ENCODE data around the gene TMEM87A.
"Not testable (repeated sequence)": the region's sequence is repeated elsewhere in the genome, so short reads cannot be mapped to it uniquely, and the experiment has no call there.

Gene TMEM87A

DNA sequence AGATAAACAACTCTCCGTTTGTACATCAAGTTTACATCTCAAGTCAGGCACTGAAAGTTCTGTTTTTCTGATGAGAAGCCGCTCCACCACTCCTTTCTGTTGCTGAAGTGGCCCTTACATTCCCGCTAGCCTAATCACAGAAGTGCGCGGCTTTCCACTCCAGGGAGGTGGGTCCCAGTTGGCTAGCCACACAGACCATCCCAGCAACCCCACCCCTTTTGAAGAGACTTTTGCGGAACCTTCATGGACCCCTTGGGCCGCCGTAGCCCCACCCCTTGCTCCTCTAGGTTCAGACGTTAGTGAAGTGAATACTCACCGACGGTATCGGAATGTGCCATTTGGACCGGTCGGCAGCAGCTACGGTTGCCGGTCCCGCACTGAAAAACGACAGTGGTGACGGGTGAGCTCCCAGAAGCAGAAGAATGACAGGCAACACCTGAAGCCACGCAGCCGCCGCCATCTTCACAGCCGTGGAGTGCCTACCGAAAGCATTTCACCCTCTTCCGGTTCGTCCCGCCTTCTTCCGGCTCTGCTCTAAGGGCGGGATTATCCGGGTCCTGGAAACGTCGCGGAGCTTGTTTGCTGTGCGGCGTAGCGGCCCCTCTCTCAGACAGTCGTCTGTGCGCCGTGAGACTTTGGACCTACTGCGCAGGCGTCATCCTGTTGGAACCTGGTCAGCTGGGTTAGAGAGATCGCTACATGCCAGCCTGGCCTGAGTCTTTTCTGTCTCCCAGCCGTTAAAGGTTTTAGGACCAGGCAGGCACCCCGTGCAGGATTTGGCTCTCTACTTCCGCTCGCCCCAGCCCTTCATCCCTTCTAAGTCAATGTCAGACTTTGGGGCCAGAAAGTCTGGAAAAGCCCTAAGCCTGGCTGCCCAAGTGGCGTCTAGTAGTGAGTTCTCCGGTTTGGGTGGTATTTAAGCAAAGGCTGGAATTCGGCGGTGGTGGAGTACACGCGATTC, at the start of gene TMEM87A, which contains the start of gene GANC:
Gene TMEM87A, minus strand, starts transcription at position 495 of the 961 bp plus-strand sequence. Its CDS starts 35 bp downstream, at position 460.
Gene GANC, plus strand, starts transcription at position 263 of the 961 bp plus-strand sequence. CDS start 1,281 bp downstream, outside the sequence.
- peak; percentile 70 for TF ChIP-seq POLR2A (IDR thresholded peaks at IDR 0.05; ENCODE audit: low read depth, low read length)
- DNase-seq (ENCODE audit: insufficient read length, low spot score), result peak; percentile 78
- FAIRE-seq, result peak; percentile 99

DNA sequence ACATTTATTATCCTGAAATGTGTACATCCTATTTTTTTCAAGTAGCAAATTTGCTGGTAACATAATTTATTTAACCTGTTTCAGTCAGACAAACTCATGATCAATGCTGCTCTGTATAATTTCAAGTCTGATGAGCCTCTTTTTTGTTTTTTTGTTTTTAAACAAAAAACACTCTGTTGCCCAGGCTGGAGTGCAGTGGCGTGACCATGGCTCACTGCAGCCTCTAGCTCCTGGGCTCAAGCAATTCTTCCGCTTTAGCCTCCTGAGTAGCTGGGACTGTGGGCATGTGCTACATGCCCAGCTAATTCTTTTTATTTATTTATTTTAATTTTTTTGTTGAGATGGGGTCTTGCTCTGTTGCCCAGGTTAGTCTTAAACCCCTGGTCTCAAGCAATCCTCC, 46.0 kb upstream of the TMEM87A start:
- FAIRE-seq (no peak), DNase-seq (ENCODE audit: insufficient read length, low spot score) (no peak)
- TF ChIP-seq POLR2A (IDR thresholded peaks at IDR 0.05; ENCODE audit: low read depth, low read length), result no peak

DNA sequence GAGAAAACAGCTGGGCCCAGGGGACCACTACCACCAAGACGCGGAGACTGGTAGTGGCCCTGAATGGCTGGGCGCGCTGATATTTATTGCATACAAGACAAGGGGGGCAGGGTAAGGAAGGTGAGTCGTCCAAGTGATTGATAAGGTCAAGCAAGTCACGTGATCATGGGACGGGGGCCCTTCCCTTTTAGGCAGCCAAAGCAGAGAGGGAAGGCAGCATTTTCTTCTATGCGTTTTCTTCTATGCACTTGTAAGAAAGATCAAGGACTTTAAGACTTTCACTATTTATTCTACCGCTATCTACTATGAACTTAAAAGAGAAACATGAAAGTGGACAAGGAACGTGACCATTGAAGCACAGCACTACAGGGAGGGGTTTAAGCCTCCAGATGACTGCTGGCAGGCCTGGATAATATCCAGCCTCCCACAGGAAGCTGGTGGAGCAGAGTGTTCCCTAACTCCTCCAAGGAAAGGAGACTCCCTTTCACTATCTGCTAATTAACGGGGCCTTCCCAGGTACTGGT, 43.1 kb upstream of the TMEM87A start:
- FAIRE-seq, result not testable (repeated sequence)

DNA sequence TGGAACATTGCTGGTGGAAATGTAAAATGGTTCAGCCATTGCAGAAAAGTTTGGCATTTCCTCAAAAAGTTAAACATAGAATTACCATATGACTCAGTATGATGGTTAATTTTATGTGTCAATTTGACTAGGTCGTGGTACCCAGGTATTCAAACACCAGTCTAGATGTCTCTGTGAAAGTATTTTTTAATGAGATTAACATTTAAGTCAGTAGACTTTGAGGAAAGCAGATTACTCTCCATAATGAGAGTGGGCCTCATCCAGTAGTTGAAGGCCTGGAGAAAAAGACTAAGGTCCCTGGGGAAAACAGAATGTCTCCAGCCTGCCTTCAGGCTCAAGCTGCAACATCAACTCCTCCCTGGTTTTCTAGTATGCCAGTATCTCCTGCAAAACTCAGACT, 42.3 kb upstream of the TMEM87A start:
- FAIRE-seq, result peak; percentile 36
- no peak for DNase-seq (ENCODE audit: insufficient read length, low spot score)
- TF ChIP-seq POLR2A (IDR thresholded peaks at IDR 0.05; ENCODE audit: low read depth, low read length), result no peak

More for the DNA sequence above, 43.1 kb upstream of the TMEM87A start:
- DNase-seq (ENCODE audit: insufficient read length, low spot score), result not testable (repeated sequence)

GRCh38 chr15:42314818-42315217, 41.6 kb upstream of the TMEM87A start:
- FAIRE-seq (no peak), DNase-seq (ENCODE audit: insufficient read length, low spot score) (no peak)
- no peak for TF ChIP-seq POLR2A (IDR thresholded peaks at IDR 0.05; ENCODE audit: low read depth, low read length)

DNA sequence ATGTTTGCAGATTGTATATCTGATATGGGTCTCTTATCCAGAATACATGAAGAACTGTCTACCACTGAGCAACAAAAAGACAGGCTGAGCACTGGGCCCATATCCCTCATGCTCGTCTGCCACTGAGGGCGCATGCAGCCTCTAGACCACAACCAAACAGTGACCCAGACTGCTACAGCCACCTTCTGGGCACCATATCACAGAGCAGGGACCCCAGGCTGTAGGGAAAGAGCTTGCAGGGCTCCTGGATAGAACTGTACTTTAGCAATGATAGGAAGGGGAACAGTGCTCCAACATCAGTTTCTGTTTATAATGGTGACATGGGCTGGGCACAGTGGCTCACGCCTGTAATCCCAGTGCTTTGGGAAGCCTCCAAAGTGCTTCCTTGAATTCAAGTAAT, 40.2 kb upstream of the TMEM87A start:
- no peak for FAIRE-seq
- no peak for TF ChIP-seq POLR2A (IDR thresholded peaks at IDR 0.05; ENCODE audit: low read depth, low read length)

DNA sequence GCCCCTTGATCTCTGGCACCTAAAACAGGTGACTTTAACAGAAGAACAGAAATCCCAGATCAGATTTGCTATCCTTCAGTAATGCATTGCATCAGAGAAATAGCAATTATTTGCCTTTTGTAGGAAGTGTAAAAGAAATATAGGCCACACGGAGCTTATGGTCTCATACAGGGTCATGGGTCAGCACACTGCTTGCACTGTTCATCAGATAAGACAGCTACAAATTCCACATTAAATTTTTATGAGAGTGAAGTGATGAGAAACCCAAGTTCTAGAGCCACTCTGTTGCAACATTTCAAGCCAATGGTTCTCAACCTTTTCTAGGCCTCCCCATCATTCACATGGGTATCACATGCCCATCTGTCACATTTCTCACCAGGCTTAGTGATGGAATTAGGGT, 33.4 kb upstream of the TMEM87A start:
- FAIRE-seq, result no peak
- no peak for DNase-seq (ENCODE audit: insufficient read length, low spot score)
- no peak for TF ChIP-seq POLR2A (IDR thresholded peaks at IDR 0.05; ENCODE audit: low read depth, low read length)

More for the DNA sequence above, 40.2 kb upstream of the TMEM87A start:
- DNase-seq (ENCODE audit: insufficient read length, low spot score), result no peak

DNA sequence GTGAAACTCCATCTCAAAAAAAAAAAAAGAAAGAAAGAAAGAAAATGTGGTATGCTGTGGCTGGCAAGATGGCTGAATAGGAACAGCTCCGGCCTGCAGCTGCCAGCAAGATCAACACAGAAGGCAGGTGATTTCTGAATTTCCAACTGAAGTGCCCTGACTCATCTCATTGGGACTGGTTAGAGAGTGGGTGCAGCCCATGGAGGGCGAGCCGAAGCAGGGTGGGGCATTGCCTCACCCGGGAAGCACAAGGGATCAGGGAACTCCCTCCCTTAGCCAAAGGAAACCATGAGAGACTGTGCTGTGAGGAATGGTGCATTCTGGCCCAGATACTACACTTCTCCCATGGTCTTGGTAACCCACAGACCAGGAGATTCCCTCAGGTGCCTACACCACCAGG, 27.8 kb upstream of the TMEM87A start:
- not testable (repeated sequence) for FAIRE-seq

GRCh38 chr15:42289166-42289565, 15.9 kb upstream of the TMEM87A start:
- no peak for TF ChIP-seq POLR2A (IDR thresholded peaks at IDR 0.05; ENCODE audit: low read depth, low read length)
- DNase-seq (ENCODE audit: insufficient read length, low spot score) (no peak), FAIRE-seq (peak; percentile 90)

More for the DNA sequence above, 27.8 kb upstream of the TMEM87A start:
- not testable (repeated sequence) for DNase-seq (ENCODE audit: insufficient read length, low spot score)

DNA sequence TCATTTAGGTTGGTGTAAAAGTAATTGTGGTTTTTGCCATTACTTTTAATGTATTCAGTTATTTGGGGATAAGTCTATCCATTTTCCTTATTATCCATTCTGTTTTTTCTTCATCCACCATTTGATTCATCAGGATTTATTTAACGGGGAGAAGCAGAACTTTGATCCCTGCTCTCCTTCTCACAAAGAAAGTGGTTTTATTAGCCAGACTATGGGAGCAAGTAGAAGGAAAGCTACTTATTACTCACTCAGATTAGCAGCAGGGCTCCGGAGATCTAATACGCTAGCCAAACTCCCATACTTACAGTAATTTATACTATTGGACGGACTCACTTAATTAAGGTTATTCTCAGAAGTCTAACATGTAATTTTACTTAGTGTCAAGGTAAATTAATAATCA, 14.7 kb upstream of the TMEM87A start:
- no peak for TF ChIP-seq POLR2A (IDR thresholded peaks at IDR 0.05; ENCODE audit: low read depth, low read length)
- no peak for DNase-seq (ENCODE audit: insufficient read length, low spot score)
- FAIRE-seq, result no peak

DNA sequence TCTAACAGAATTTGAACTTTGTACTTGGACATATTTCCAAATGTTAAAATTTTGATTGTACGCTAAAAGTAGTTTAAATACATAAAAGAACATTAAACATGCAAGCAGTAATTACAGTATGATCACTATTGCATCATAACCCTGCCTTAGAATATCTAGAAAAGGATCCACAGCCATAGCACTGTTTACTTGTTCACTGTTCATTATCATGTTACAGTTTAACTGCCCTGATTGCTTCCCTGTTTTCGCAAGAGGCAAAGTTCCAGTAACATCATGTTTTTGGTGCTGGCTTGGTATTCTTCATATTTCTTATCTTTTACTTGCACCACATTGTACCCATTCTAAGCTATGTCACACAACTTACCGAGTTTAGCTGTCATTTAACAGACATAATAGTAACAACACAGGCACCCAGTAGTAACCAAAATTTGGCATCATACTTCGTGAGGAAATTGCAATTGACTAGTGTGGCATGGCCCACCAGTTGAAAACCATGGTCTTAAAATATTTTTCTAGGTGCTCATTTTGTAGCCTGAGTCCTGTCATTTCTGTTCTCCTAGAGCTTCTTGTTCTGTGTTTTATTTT, 13.3 kb upstream of the TMEM87A start:
- DNase-seq (ENCODE audit: insufficient read length, low spot score) (no peak), FAIRE-seq (peak; percentile 23)
- no peak for TF ChIP-seq POLR2A (IDR thresholded peaks at IDR 0.05; ENCODE audit: low read depth, low read length)

- FAIRE-seq (no peak), DNase-seq (ENCODE audit: insufficient read length, low spot score) (no peak)
- TF ChIP-seq POLR2A (IDR thresholded peaks at IDR 0.05; ENCODE audit: low read depth, low read length), result no peak
These were observed 11.8 kb upstream of the TMEM87A start for GRCh38 chr15:42285034-42285433.

DNA sequence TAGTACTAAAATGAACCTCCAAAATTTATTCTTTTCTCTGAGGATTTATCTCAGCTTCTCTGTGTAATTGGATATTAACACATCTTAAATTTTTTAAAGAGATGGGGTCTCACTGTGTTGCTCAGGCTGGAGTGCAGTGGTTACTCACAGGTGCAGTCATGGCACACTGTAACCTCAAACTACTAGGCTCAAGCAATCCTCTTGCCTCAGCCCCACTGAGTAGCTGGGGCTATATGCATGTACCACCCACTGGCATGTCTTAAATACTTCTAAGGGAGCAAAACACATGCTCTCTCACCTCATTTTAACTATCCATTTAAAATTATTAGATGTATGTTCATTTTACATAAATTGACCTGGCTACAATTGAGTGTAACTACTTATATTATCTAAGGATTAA, 11.3 kb upstream of the TMEM87A start:
- FAIRE-seq, result no peak
- TF ChIP-seq POLR2A (IDR thresholded peaks at IDR 0.05; ENCODE audit: low read depth, low read length), result no peak
- DNase-seq (ENCODE audit: insufficient read length, low spot score), result no peak

DNA sequence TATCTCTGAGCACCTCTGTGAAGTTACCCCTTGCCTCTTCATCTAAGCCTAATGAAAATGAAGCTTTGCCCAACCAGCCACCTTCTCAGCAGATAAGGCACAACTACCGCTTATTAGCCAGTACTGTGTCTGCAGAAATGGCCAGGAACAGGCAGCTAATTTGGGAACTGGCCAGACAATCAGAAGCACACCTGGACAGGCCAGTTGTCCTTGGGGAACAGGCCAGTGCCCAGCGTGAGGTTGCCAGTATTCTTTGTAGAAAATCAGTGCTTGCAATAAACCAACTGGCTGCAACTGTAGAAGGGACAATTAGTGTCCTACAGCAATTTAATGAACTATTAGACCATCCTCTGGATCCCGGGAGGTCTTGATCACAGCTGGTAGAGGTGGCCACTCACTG, 10.4 kb upstream of the TMEM87A start:
- DNase-seq (ENCODE audit: insufficient read length, low spot score) (no peak), FAIRE-seq (no peak)
- TF ChIP-seq POLR2A (IDR thresholded peaks at IDR 0.05; ENCODE audit: low read depth, low read length), result no peak
